ENCODE results near the gene TTLL10.

Gene TTLL10, protein sequence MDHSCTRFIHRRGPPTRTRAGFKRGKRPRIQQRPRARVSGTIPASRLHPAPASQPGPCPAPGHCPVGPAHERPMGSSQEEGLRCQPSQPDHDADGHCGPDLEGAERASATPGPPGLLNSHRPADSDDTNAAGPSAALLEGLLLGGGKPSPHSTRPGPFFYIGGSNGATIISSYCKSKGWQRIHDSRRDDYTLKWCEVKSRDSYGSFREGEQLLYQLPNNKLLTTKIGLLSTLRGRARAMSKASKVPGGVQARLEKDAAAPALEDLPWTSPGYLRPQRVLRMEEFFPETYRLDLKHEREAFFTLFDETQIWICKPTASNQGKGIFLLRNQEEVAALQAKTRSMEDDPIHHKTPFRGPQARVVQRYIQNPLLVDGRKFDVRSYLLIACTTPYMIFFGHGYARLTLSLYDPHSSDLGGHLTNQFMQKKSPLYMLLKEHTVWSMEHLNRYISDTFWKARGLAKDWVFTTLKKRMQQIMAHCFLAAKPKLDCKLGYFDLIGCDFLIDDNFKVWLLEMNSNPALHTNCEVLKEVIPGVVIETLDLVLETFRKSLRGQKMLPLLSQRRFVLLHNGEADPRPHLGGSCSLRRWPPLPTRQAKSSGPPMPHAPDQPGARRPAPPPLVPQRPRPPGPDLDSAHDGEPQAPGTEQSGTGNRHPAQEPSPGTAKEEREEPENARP

DNA sequence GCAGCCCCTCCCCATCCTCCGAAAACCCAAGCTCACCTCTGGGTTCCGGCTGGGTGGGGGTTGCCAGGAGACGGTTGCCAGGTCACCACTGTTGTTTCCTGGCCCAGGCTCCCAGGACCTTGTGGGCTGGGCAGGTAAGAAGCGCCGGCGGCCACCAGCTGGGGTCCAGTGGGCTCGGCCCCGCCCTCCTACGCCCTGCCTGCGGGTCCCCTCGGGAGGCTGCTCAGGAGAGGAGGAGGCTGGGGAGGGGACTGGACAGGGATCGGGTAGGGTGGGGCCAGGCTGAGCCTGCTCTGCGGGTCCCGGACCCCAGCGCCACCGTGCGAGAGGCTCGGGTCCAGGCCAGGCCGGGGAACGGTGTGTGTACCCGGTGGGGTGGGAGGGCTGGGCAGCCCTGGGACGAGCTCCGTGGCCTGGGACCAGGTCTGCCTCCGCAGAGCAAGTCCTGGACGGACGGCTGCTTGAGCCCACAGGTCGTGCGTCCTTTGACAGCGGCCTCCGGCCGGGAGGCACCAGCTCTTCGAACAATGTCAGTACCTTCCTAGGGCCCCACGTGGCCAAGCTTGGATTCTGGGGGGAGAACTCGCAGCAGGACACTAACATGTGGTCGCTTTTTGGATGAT lies at the start of gene TTLL10:
TTLL10 (plus strand) TSS at position 88 of the 623 bp plus-strand sequence. CDS start 5,336 bp downstream, outside the sequence.
- no peak for DNase-seq (ENCODE audit: low read depth)
- TF ChIP-seq, protein P1, sequence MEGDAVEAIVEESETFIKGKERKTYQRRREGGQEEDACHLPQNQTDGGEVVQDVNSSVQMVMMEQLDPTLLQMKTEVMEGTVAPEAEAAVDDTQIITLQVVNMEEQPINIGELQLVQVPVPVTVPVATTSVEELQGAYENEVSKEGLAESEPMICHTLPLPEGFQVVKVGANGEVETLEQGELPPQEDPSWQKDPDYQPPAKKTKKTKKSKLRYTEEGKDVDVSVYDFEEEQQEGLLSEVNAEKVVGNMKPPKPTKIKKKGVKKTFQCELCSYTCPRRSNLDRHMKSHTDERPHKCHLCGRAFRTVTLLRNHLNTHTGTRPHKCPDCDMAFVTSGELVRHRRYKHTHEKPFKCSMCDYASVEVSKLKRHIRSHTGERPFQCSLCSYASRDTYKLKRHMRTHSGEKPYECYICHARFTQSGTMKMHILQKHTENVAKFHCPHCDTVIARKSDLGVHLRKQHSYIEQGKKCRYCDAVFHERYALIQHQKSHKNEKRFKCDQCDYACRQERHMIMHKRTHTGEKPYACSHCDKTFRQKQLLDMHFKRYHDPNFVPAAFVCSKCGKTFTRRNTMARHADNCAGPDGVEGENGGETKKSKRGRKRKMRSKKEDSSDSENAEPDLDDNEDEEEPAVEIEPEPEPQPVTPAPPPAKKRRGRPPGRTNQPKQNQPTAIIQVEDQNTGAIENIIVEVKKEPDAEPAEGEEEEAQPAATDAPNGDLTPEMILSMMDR (conservative IDR thresholded peaks at IDR 0.05; ENCODE audit: low read depth, low read length): no peak
- no peak within 1 kb of the TSS for H3K4me3 ChIP-seq (ENCODE audit: low read depth, low read length)

DNA sequence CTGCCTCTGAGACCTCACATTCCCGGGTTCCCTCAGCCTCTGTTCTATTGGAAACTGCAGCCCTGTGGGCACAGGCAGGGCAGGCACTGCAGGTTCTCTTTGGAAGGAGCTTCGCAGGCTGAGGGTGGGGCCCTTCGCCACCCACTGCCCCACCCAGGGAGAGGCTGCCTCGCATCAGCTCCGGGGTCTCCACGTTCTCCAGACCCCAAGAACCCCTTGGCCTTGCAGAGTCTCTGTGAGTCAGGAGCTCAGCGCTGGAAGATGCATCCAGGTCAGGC lies 49.2 kb upstream of the TTLL10 start:
- DNase-seq (ENCODE audit: low read depth): no peak
- TF ChIP-seq, protein P1 (conservative IDR thresholded peaks at IDR 0.05; ENCODE audit: low read depth, low read length): no peak
- H3K4me3 ChIP-seq (ENCODE audit: low read depth, low read length): no peak overlapping the region

DNA sequence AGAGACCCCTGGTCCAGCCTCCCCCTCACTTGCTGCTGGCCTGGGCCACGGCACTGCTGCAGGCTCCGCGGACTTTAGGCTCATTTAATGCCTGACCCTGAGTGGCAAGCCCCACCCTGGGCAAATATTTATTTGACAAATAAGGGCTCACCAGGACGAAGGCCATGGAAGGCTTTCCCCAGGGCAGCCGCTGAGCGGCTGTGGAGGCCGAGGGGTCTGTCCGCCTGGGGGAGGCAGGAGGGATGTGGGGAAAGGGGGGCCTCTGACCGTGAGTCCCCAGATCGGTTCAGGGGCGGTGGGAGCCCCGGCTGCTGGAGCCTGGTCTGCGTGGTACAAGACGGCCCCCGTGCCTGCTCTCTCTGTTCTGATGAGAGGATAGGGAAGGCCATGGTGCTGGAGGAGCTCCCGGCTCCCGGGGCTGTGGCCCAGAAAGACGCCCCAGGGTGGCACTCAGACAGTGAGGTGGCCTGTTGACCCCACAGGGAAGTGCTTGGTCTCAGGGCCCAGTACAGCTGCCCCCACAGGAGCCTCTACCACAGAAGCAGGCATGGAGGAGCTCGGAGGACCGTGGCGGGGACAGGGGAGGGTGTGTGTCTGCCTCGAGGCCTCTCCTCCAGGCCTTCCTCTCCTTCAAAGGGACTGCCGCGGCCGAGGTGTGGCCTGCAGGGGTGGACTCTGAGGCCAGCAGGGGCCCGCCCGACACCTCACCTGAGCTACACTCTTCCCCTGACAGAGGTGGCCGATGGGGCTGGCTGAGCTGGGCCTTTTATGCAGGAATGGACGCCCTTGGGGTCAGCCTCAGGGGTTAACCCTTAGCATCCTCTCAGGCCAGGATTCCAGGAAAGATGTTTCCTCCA lies 48.7 kb upstream of the TTLL10 start:
- H3K4me3 ChIP-seq (ENCODE audit: low read depth, low read length): no peak overlapping the region
- TF ChIP-seq, protein P1 (conservative IDR thresholded peaks at IDR 0.05; ENCODE audit: low read depth, low read length): no peak
- no peak for DNase-seq (ENCODE audit: low read depth)

DNA sequence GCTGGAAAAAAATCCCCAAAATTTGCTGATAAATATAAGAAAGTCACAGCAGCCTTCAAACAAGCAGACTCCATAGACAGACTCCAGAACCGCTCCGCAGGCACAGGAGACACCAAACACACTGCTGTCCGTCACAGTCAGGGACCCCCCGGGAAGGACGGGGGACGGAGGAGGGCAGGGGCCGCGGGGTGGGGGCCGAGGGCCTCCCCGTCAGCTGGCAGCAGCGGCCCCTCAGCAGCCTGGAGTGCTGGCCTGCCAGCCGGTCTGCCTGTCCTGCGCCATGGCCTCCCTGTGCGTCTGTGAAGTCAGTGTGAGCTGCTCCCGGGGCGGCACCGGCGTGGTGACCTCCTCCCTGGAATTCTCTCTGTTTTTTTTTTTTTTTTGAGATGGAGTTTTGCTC lies 47.7 kb upstream of the TTLL10 start:
- TF ChIP-seq, protein P1 (conservative IDR thresholded peaks at IDR 0.05; ENCODE audit: low read depth, low read length): no peak
- DNase-seq (ENCODE audit: low read depth): no peak
- H3K4me3 ChIP-seq (ENCODE audit: low read depth, low read length): no peak overlapping the region

DNA sequence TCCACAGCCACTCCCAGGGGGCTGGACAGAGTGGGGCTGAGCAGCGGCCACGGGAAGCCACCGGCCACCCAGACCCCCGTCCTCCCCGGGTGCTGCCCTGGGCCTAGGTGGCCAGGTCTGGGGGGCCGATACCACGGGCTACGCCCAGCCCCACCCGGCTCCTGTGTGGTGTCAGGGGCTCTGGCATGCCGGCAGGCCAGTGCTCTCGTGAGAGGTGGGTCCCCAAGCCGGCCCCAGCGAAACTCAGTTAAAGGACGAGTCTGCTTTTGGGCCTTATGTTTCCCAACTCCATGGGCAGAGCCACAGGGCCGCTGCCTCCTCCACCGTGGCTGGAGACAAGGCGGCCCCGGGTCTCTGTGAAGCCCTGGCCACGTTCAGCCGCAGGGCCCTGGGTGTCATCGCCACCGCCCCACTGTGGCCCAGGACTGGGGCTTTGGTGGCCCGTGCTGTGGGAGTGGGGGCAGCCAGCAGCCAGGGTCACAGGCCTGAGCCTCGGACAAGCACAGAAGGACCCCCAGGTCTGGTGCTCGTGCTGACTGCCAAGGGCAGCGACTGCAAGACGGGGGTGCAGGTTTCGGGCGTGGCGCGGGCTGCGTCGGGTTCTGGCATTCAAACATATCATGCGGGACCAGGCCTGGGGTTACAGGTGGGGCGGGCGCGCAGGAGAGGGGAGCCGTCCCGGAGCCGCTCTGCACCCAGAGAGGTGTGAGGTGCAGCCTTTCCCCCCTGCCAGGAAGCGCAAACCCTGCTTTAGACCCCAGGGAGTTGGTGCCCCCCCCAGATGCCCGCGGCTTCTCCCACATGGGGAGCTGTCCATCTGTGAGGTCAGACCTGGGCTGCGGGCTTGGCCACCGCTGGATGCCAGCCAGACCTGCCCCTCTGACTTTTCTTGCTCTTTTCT lies 45.9 kb upstream of the TTLL10 start:
- no peak overlapping the region for H3K4me3 ChIP-seq (ENCODE audit: low read depth, low read length)
- TF ChIP-seq, protein P1 (conservative IDR thresholded peaks at IDR 0.05; ENCODE audit: low read depth, low read length): no peak
- no peak for DNase-seq (ENCODE audit: low read depth)

Measured in choroid plexus epithelial cell (primary cell).